ENCODE results near the gene ADPRHL1. TPM values are rescaled to one million over a fixed set of nuclear protein-coding genes. Genes with fewer than 3 reads are reported as not detected.

Gene ADPRHL1
- total RNA-seq, 1 experiment from 2014 or later: 2.7 TPM

DNA sequence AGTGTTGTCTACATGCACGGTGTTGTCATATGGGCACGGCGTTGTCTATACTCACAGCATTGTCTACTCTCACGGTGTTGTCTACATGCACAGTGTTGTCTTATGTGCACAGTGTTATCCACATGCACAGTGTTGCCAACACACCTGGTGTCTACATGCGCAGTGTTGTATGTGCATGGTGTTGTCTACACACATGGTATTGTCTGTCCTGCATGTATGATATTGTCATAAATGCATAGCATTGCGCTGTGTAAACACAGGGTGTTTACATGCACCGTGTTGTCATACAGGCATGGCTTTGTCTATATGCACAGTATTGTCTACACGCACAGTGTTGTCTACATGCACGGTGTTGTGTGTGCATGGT is 6.8 kb downstream of the ADPRHL1 start:
- Histone ChIP-seq H3K23me2 (ENCODE audit: insufficient read length, low read depth, low read length, poor library complexity, severe bottlenecking) (no peaks in the 10 kb centered on the region), H3K4me2 (ENCODE audit: insufficient read depth, insufficient read length, low read length) (no peak overlapping the region), H3K79me1 (ENCODE audit: insufficient read depth, low read depth, low read length, poor library complexity, severe bottlenecking) (no peaks in the 10 kb centered on the region), H3K79me2 (ENCODE audit: insufficient read depth, low read length) (no peaks in the 10 kb centered on the region), H3K9me3 (ENCODE audit: control insufficient read depth, low read depth, low read length) (no peaks in the 10 kb centered on the region), H3K4me1 (ENCODE audit: insufficient read depth, low read length) (no peaks in the 10 kb centered on the region), H3K27me3 (ENCODE audit: insufficient read depth, low read length) (no peaks in the 10 kb centered on the region), H2AFZ (ENCODE audit: low read length) (no peak overlapping the region), H3K23ac (ENCODE audit: insufficient read length, low read depth, low read length) (no peak overlapping the region), H3K27ac (ENCODE audit: insufficient read length, low read depth, low read length) (no peak overlapping the region), H2BK120ac (ENCODE audit: low read depth, low read length, poor library complexity, severe bottlenecking) (no peak overlapping the region), H2BK15ac (ENCODE audit: low read depth, low read length) (no peak overlapping the region), H2BK12ac (ENCODE audit: insufficient read length, low read depth, low read length) (no peak overlapping the region), H3K56ac (ENCODE audit: insufficient read length, low read depth, low read length) (no peak overlapping the region), H4K20me1 (ENCODE audit: control insufficient read depth, insufficient read depth, insufficient read length) (no peaks in the 10 kb centered on the region), H4K91ac (ENCODE audit: insufficient read length, low read depth, low read length) (no peak overlapping the region), H2BK5ac (ENCODE audit: insufficient read length, low read length) (no peak overlapping the region), H2BK20ac (ENCODE audit: low read depth, low read length, poor library complexity, severe bottlenecking) (no peak overlapping the region), H3K4ac (ENCODE audit: low read depth, low read length) (no peak overlapping the region), H4K5ac (ENCODE audit: insufficient read length, low read depth, low read length) (no peak overlapping the region), H3K14ac (ENCODE audit: insufficient read depth, low read length) (no peak overlapping the region), H3T11ph (ENCODE audit: low read length) (no peak overlapping the region), H3K18ac (ENCODE audit: insufficient read length, low read depth, low read length) (no peak overlapping the region), H2AK5ac (ENCODE audit: insufficient read length, low read length) (no peak overlapping the region), H4K8ac (replicated peaks; ENCODE audit: insufficient read length, low read depth, low read length) (no peak overlapping the region), H3K9ac (ENCODE audit: extremely low read depth, insufficient read length, low read length) (no peak overlapping the region)
- H3K4me3 Mint-ChIP-seq: no peak overlapping the region
- H3K9me3 Mint-ChIP-seq: peaks cover 0 to 4% of the 10 kb centered on the region in 2 experiments; a peak in 1 of 5 replicates
- peaks cover 2 to 8% of the 10 kb centered on the region in 2 experiments; a peak in 2 of 4 replicates for H3K4me1 Mint-ChIP-seq
- H3K27ac Mint-ChIP-seq: no peak overlapping the region
- H3K27me3 Mint-ChIP-seq (ENCODE audit: low read depth): no peaks in the 10 kb centered on the region; the same call in 1 of the 2 replicates
- no peak for DNase-seq
- TF ChIP-seq, protein P1, sequence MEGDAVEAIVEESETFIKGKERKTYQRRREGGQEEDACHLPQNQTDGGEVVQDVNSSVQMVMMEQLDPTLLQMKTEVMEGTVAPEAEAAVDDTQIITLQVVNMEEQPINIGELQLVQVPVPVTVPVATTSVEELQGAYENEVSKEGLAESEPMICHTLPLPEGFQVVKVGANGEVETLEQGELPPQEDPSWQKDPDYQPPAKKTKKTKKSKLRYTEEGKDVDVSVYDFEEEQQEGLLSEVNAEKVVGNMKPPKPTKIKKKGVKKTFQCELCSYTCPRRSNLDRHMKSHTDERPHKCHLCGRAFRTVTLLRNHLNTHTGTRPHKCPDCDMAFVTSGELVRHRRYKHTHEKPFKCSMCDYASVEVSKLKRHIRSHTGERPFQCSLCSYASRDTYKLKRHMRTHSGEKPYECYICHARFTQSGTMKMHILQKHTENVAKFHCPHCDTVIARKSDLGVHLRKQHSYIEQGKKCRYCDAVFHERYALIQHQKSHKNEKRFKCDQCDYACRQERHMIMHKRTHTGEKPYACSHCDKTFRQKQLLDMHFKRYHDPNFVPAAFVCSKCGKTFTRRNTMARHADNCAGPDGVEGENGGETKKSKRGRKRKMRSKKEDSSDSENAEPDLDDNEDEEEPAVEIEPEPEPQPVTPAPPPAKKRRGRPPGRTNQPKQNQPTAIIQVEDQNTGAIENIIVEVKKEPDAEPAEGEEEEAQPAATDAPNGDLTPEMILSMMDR (conservative IDR thresholded peaks at IDR 0.05): no peak
- WGBS (ENCODE audit: extremely low coverage, insufficient read length, low lambda C conversion rate): no CpG with 5 or more reads among the region's 9 CpGs
- peaks cover 16 to 22% (median 16%) of the 10 kb centered on the region in 3 experiments; a peak in 6 of 7 replicates for H3K36me3 Mint-ChIP-seq (ENCODE audit: insufficient read depth in 1 of 3, low read depth in 3 of 3)
